Skeletal muscle tissue (tissue), 4 donors: ENCODE data around the gene ARRDC1. TPM values are rescaled to one million over a fixed set of nuclear protein-coding genes. Genes with fewer than 3 reads are reported as not detected.

ENCODE experiments used
- H3K27ac ChIP-seq: one replicate; pipeline ENCODE4 v1.7.0; 2013; ENCODE audit warnings: mild to moderate bottlenecking, low read depth, low read length, inconsistent platforms
- H3K27me3 ChIP-seq, 3 donors: one replicate each; pipeline ENCODE4 v1.7.0; 2013; ENCODE audit warnings: low read length in 3 of 3; ENCODE audit not compliant: control insufficient read depth in 3 of 3, insufficient read depth in 3 of 3
- H3K36me3 ChIP-seq, 3 donors: one replicate each; pipeline ENCODE4 v1.7.0; 2013; ENCODE audit warnings: low read length in 3 of 3; ENCODE audit not compliant: control insufficient read depth in 3 of 3, insufficient read depth in 3 of 3
- H3K4me1 ChIP-seq, 3 donors: one replicate each; pipeline ENCODE4 v1.7.0; 2013; ENCODE audit warnings: low read length in 3 of 3, mild to moderate bottlenecking in 3 of 3; ENCODE audit not compliant: control insufficient read depth in 3 of 3, insufficient read depth in 3 of 3
- H3K4me3 ChIP-seq, 3 donors: one replicate each; pipeline ENCODE4 v1.7.0; 2013; ENCODE audit warnings: low read length in 3 of 3
- H3K9ac ChIP-seq, 3 donors: one replicate each; pipeline ENCODE4 v1.7.0; 2013; ENCODE audit warnings: low read length in 3 of 3, mild to moderate bottlenecking in 3 of 3, moderate library complexity in 2 of 3, low read depth in 1 of 3
- H3K9me3 ChIP-seq, 3 donors: one replicate each; pipeline ENCODE4 v1.7.0; 2013; ENCODE audit warnings: low read length in 3 of 3; ENCODE audit not compliant: control insufficient read depth in 3 of 3
- total RNA-seq: library from RNA; depleted of rRNA; stranded (reverse); fragments of >200 nt; gene quantifications from one replicate; pipeline ENCODE4 v1.2.3, GENCODE V29; 2014
- donor health status: Osteomylitis.

Gene ARRDC1
- total RNA-seq, 1 donor from 2014 or later, result 14.6 TPM

DNA sequence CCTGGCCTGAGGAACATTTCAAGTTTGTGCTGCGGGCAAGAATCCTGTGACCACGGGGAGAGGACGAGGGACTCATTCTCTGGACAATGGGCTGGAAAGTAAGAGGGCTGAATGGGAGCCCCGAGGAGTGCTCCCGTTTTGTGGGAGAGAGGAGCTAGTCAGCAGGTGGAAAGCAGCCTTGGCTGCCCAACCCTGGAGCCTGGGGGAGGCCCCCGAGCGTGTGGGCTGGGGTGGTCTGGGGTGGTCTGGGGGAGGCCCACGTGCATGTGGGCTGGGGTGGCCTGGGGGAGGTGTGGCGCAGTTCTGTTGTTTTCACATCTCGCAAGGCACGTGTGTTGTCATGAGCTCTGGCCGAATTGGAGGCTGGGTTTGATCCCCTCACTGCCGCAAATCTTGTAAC lies 40.9 kb downstream of the ARRDC1 start:
- H3K9ac ChIP-seq, result no peak overlapping the region
- H3K27me3 ChIP-seq, result no peaks in the 10 kb centered on the region
- H3K4me3 ChIP-seq, result no peak overlapping the region
- H3K9me3 ChIP-seq, result no peaks in the 10 kb centered on the region
- H3K27ac ChIP-seq, result no peak overlapping the region
- peaks cover 4 to 11% (median 5%) of the 10 kb centered on the region in 3 donors for H3K36me3 ChIP-seq
- peaks cover 0 to 3% (median 0%) of the 10 kb centered on the region in 3 donors for H3K4me1 ChIP-seq

GRCh38 chr9:137647096-137647714 lies 41.7 kb downstream of the ARRDC1 start:
- no peak overlapping the region for H3K27ac ChIP-seq

DNA sequence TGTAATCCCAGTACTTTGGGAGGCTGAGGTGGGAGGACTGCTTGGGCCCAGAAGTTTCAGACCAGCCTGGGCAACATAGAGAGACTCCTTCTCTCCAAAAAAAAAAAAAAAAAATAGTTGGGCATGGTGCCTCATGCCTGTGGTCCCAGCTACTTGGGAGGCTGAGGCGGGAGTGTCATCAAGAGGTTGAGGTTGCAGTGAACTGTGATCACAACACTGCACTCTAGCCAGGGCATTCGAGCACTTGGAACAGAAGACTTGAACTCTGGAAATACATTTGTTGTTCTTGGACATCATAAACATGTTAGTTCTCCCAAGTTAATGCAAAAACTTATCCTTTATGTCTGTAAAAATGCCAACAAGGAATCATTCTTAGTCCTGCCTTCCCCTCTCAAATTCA lies 42.9 kb downstream of the ARRDC1 start:
- Histone ChIP-seq H3K4me1 (peaks cover 0 to 3% (median 0%) of the 10 kb centered on the region in 3 donors), H3K36me3 (peaks cover 5 to 16% (median 6%) of the 10 kb centered on the region in 3 donors), H3K9me3 (no peaks in the 10 kb centered on the region), H3K27ac (no peak overlapping the region), H3K9ac (no peak overlapping the region), H3K27me3 (no peaks in the 10 kb centered on the region), H3K4me3 (no peak overlapping the region)

More at GRCh38 chr9:137647096-137647714, 41.7 kb downstream of the ARRDC1 start:
- Histone ChIP-seq H3K9me3 (no peaks in the 10 kb centered on the region), H3K36me3 (peaks cover 2 to 11% (median 5%) of the 10 kb centered on the region in 3 donors), H3K4me3 (no peak overlapping the region), H3K9ac (no peak overlapping the region), H3K27me3 (no peaks in the 10 kb centered on the region), H3K4me1 (peaks cover 0 to 3% (median 0%) of the 10 kb centered on the region in 3 donors)

DNA sequence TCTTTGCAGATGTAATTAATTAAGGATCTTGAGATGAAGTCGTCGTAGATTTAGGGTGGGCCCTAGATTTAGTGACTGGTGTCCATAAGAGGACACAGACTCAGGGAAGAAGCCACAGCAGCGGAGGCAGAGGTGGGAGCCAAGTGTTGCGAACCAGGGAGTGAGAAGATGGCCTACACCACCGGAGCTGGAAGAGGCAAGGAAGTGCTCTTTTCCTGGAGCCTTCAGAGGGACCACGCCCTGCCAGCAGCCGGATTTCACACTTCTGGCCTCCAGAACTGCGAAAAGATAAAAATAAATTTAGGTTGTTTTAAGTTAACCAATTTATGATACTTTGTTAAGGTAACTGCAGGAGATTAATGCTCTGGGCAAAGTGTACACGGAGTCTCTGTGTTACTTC lies 44.1 kb downstream of the ARRDC1 start:
- H3K9ac ChIP-seq, result no peak overlapping the region
- H3K27ac ChIP-seq, result no peak overlapping the region
- H3K9me3 ChIP-seq, result no peaks in the 10 kb centered on the region
- peaks cover 0 to 3% (median 0%) of the 10 kb centered on the region in 3 donors for H3K4me1 ChIP-seq
- H3K4me3 ChIP-seq, result no peak overlapping the region
- H3K27me3 ChIP-seq, result no peaks in the 10 kb centered on the region
- peaks cover 0 to 11% (median 4%) of the 10 kb centered on the region in 3 donors for H3K36me3 ChIP-seq

GRCh38 chr9:137650259-137650658 lies 44.8 kb downstream of the ARRDC1 start:
- Histone ChIP-seq H3K27me3 (no peaks in the 10 kb centered on the region), H3K36me3 (peaks cover 0 to 12% (median 4%) of the 10 kb centered on the region in 3 donors), H3K4me3 (no peak overlapping the region), H3K27ac (no peak overlapping the region), H3K4me1 (peaks cover 0 to 3% (median 0%) of the 10 kb centered on the region in 3 donors), H3K9me3 (no peaks in the 10 kb centered on the region), H3K9ac (no peak overlapping the region)

DNA sequence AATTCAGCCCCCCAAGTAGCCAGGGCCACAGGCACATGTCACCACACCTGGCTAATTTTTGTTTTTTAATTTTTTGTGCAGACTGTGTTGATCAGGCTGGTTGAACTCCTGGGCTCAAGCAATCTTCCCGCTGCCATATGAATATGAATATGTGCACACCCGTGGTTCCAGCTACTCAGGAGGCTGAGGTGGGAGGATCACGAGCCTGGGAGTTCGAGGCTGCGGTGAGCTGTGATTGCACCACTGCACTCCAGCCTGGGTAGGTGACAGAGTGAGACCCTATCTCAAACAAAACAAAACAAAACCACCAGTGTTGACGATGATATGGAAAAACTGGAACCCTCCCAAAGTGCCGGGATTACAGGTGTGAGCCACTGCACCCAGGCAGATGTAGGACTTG lies 45.3 kb downstream of the ARRDC1 start:
- Histone ChIP-seq H3K27me3 (no peaks in the 10 kb centered on the region), H3K4me3 (no peak overlapping the region), H3K36me3 (peaks cover 0 to 15% (median 7%) of the 10 kb centered on the region in 3 donors), H3K9me3 (no peaks in the 10 kb centered on the region), H3K4me1 (peaks cover 0 to 3% (median 0%) of the 10 kb centered on the region in 3 donors), H3K9ac (no peak overlapping the region), H3K27ac (no peak overlapping the region)

DNA sequence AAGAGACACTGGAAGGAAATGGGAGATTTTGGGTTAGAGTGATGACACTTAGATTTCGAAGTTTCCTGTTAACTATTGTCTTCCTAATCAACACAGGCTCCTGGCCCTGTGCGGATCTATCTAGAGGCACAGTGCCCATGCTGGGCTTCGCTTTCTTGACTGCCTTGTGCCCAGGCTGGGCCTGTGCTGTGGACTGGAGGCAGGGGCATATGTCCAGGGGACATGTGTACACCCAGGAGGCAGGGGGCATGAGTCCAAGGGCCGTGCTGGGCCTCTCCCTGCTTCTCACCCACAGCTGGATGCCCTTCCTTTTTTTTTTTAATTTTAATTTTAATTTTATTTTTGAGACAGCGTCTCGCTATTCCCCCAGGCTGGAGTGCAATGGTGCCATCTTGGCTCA lies 50.9 kb downstream of the ARRDC1 start:
- no peaks in the 10 kb centered on the region for H3K9me3 ChIP-seq
- no peaks in the 10 kb centered on the region for H3K27me3 ChIP-seq
- H3K9ac ChIP-seq, result no peak overlapping the region
- H3K4me1 ChIP-seq, result no peaks in the 10 kb centered on the region
- no peak overlapping the region for H3K27ac ChIP-seq
- peaks cover 0 to 9% (median 8%) of the 10 kb centered on the region in 3 donors for H3K36me3 ChIP-seq
- H3K4me3 ChIP-seq, result no peak overlapping the region

- Histone ChIP-seq H3K4me3 (no peak overlapping the region), H3K4me1 (no peaks in the 10 kb centered on the region), H3K27ac (no peak overlapping the region), H3K36me3 (peaks cover 0 to 9% (median 8%) of the 10 kb centered on the region in 3 donors), H3K9me3 (no peaks in the 10 kb centered on the region), H3K27me3 (no peaks in the 10 kb centered on the region), H3K9ac (no peak overlapping the region)
These were observed 52.1 kb downstream of the ARRDC1 start for GRCh38 chr9:137657606-137658005.

- Histone ChIP-seq H3K9me3 (no peaks in the 10 kb centered on the region), H3K27ac (no peak overlapping the region), H3K4me3 (no peak overlapping the region), H3K9ac (no peak overlapping the region), H3K36me3 (peaks cover 0 to 4% (median 4%) of the 10 kb centered on the region in 3 donors), H3K27me3 (no peaks in the 10 kb centered on the region), H3K4me1 (no peaks in the 10 kb centered on the region)
These were observed 53.3 kb downstream of the ARRDC1 start for GRCh38 chr9:137658781-137659180.

DNA sequence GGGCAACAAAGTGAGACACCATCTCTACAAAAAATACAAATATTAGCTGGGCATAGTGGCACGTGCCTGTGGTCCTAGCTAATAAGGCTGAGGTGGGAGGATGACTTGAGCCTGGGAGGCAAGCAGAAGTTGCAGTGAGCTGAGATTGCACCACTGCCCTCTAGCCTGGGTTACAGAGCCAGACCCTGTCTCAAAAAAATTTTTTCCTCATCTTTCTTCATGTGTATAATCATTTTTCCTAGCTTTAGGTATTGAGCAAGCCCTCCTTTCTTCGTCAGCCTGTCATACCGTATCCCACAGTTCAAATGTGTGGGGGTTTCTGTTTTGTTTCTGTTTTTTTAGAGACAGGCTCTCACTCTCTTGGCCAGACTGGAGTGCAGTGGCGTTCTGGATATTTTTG lies 54.7 kb downstream of the ARRDC1 start:
- Histone ChIP-seq H3K9ac (no peak overlapping the region), H3K36me3 (peaks cover 0 to 4% (median 4%) of the 10 kb centered on the region in 3 donors), H3K27me3 (no peaks in the 10 kb centered on the region), H3K9me3 (no peaks in the 10 kb centered on the region), H3K27ac (no peak overlapping the region), H3K4me1 (peaks cover 0 to under 1% (median 0%) of the 10 kb centered on the region in 3 donors), H3K4me3 (no peak overlapping the region)
